ENCODE measurements around the gene SGK1. TPM values are rescaled to one million over a fixed set of nuclear protein-coding genes. Genes with fewer than 3 reads are reported as not detected.
"Not testable (repeated sequence)": the region's sequence is repeated elsewhere in the genome, so short reads cannot be mapped to it uniquely, and the experiment has no call there.

Gene SGK1
- total and polyA plus RNA-seq, 7 experiments from 2014 or later, result 6.9 to 443 (median 21.3) TPM

DNA sequence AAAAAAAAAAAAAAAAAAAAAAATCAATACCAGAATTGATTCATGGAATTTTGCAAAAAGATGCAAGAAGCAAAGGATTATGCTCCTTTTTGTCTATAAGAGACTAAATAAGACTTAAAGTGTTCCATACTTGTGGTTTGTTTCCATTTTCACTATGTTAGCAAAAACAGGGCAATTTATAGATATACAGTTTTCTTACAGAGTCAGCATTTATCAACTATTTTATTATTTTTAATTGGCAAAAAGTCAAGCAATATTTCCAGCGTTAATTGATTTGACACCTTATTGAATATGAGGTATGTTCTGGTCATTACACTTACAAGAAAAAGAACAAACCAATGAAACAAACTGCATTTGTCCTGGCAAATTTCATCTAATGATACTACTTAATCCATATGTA is 5.4 kb upstream of the SGK1 start:
- H3K36me3 ChIP-seq (ENCODE audit: control insufficient read depth in 2 of 3, insufficient read depth in 3 of 3, low read length in 3 of 3), result no peaks in the 10 kb centered on the region
- H3K27ac ChIP-seq (ENCODE audit: low read depth, low read length), result no peak overlapping the region
- ChIA-PET CTCF (no interaction called here), POLR2A (no interaction called here)
- H3K4me1 ChIP-seq (ENCODE audit: control insufficient read depth in 2 of 2, insufficient read depth in 2 of 2, low read length in 2 of 2), result peaks cover 0 to under 1% of the 10 kb centered on the region in 2 donors
- Mint-ChIP-seq H3K4me3 (no peak overlapping the region), H3K27ac (no peak overlapping the region), H3K36me3 (peaks cover 0 to 18% (median 3%) of the 10 kb centered on the region in 5 donors), H3K9me3 (peaks cover 2 to 23% (median 12%) of the 10 kb centered on the region in 11 donors), H3K4me1 (peaks cover under 1 to 8% (median 4%) of the 10 kb centered on the region in 7 donors), H3K27me3 (peaks cover 0 to 15% (median 8%) of the 10 kb centered on the region in 5 donors)
- ATAC-seq (no peak), DNase-seq (no peak)
- intact Hi-C loops (cut with micrococcal nuclease), result no loop called here
- no peaks in the 10 kb centered on the region for H3K27me3 ChIP-seq (ENCODE audit: control insufficient read depth in 2 of 2, insufficient read depth in 2 of 2, low read length in 2 of 2)
- H3K9me3 ChIP-seq (ENCODE audit: control insufficient read depth in 2 of 3, low read length in 3 of 3), result no peaks in the 10 kb centered on the region
- no peak overlapping the region for H3K4me3 ChIP-seq (ENCODE audit: low read length)

DNA sequence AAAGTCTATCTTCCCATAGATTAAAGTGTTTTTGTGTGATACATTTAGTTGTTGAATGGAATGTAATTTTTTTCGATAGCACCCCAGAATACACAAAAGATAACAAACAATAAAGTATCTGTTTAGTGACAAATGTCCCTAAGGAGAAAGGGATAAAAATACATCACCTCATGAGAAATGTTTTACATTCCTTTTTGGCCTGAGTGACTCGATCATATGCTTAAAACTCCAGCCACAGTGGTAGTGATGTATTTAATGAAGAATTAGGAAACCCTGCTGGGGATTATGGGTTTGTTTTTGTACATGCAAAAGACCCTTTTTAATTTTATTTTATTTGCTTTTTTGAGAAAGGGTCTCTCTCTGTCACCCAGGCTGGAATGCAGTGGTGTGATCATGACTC is 4.3 kb upstream of the SGK1 start:
- no peak overlapping the region for H3K27ac Mint-ChIP-seq
- CTCF ChIA-PET, result interaction anchor here (0.6 kb wide), 1 partner anchor 16 kb away, joined by 4 read pairs; no protein-coding TSS in a partner anchor
- POLR2A ChIA-PET, result no interaction called here

DNA sequence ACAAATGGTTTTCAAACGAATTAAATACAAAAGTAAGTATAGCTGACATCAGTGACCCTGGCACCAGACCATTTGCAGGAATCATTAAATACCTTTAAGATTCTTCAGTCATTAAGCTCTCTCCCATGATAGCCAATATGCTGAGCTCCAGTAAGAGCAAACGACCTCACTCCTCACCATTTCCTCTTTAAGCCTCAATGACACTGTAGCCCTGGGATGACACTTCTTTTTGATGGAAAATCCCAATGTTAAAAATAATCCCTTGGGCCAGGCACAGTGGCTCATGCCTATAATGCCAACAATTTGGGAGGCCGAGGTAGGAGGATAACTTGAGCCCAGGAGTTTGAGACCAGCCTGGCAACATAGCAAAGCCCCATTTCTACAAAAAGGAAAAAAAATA is 3.3 kb upstream of the SGK1 start:
- H3K27ac ChIP-seq (ENCODE audit: low read depth, low read length), result no peak overlapping the region
- no peaks in the 10 kb centered on the region for H3K9me3 ChIP-seq (ENCODE audit: control insufficient read depth in 2 of 3, low read length in 3 of 3)
- ChIA-PET POLR2A (interaction anchor here (0.6 to 1.0 kb wide), 2 partner anchors 123 to 144 kb away, joined by 3 read pairs; no protein-coding TSS in a partner anchor), CTCF (no interaction called here)
- Mint-ChIP-seq H3K9me3 (peaks cover 2 to 17% (median 8%) of the 10 kb centered on the region in 11 donors), H3K27me3 (peaks cover 0 to 35% (median 21%) of the 10 kb centered on the region in 5 donors), H3K4me1 (peaks cover 6 to 26% (median 19%) of the 10 kb centered on the region in 7 donors), H3K27ac (no peak overlapping the region), H3K4me3 (no peak overlapping the region), H3K36me3 (peaks cover 0 to 19% (median 2%) of the 10 kb centered on the region in 5 donors)
- DNase-seq (no peak), ATAC-seq (no peak)
- H3K4me1 ChIP-seq (ENCODE audit: control insufficient read depth in 2 of 2, insufficient read depth in 2 of 2, low read length in 2 of 2), result peaks cover 0 to 6% of the 10 kb centered on the region in 2 donors
- H3K27me3 ChIP-seq (ENCODE audit: control insufficient read depth in 2 of 2, insufficient read depth in 2 of 2, low read length in 2 of 2), result no peaks in the 10 kb centered on the region
- intact Hi-C loops (cut with micrococcal nuclease), result no loop called here
- H3K4me3 ChIP-seq (ENCODE audit: low read length), result no peak overlapping the region
- H3K36me3 ChIP-seq (ENCODE audit: control insufficient read depth in 2 of 3, insufficient read depth in 3 of 3, low read length in 3 of 3), result no peaks in the 10 kb centered on the region

More for the DNA sequence above, 4.3 kb upstream of the SGK1 start:
- H3K9me3 ChIP-seq (ENCODE audit: control insufficient read depth in 2 of 3, low read length in 3 of 3), result no peaks in the 10 kb centered on the region
- Mint-ChIP-seq H3K9me3 (peaks cover 2 to 23% (median 12%) of the 10 kb centered on the region in 11 donors), H3K4me1 (peaks cover 6 to 19% (median 12%) of the 10 kb centered on the region in 7 donors), H3K27me3 (peaks cover 0 to 26% (median 17%) of the 10 kb centered on the region in 5 donors), H3K36me3 (peaks cover 0 to 19% (median 3%) of the 10 kb centered on the region in 5 donors), H3K4me3 (no peak overlapping the region)
- no peaks in the 10 kb centered on the region for H3K36me3 ChIP-seq (ENCODE audit: control insufficient read depth in 2 of 3, insufficient read depth in 3 of 3, low read length in 3 of 3)
- H3K27ac ChIP-seq (ENCODE audit: low read depth, low read length), result no peak overlapping the region
- H3K4me3 ChIP-seq (ENCODE audit: low read length), result no peak overlapping the region
- intact Hi-C loops (cut with micrococcal nuclease), result no loop called here
- no peaks in the 10 kb centered on the region for H3K27me3 ChIP-seq (ENCODE audit: control insufficient read depth in 2 of 2, insufficient read depth in 2 of 2, low read length in 2 of 2)
- H3K4me1 ChIP-seq (ENCODE audit: control insufficient read depth in 2 of 2, insufficient read depth in 2 of 2, low read length in 2 of 2), result peaks cover 0 to 6% of the 10 kb centered on the region in 2 donors
- DNase-seq (no peak), ATAC-seq (no peak)

DNA sequence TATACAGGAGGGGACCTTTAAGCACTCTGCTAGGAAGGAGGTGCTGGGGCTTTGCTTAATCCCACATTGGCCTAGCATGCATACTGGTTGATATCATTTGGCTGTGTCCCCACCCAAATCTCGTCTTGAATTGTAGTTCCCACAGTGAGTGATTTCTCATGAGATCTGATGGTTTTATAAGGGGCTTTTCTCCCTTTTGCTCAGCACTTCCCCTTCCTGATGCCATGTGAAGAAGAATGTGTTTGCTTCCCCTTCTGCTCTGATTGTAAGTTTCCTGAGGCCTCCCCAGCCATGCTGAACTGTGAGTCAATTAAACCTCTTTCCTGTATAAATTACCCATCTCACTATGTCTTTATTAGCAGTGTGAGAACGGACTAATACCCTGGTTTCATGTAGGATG is 1.8 kb upstream of the SGK1 start:
- DNase-seq, result not testable (repeated sequence)

DNA sequence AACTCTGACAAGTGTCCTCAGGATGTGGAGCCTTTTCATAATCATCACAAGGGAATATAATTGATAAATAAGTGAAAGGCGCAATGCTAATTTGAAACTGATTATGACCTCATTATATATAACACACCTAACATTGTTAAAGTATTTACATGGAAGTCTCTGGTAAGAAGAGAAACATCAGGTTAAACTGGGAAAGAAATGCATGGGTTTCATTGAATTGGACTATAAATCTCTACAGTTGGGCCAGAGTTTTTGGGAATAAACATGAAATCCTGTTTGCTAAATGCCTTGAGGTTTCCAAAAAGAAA is 1.0 kb upstream of the SGK1 start:
- H3K27me3 ChIP-seq (ENCODE audit: control insufficient read depth in 2 of 2, insufficient read depth in 2 of 2, low read length in 2 of 2), result no peaks in the 10 kb centered on the region
- H3K27ac Mint-ChIP-seq, result no peak overlapping the region
- peaks cover 0 to 7% (median 0%) of the 10 kb centered on the region in 11 donors for H3K9me3 Mint-ChIP-seq
- H3K36me3 ChIP-seq (ENCODE audit: control insufficient read depth in 2 of 3, insufficient read depth in 3 of 3, low read length in 3 of 3), result no peaks in the 10 kb centered on the region
- intact Hi-C loops (cut with micrococcal nuclease), result loop anchor here (2.0 to 10.0 kb wide), 2 partner anchors 322 to 326 kb away; no protein-coding TSS in a partner anchor
- H3K36me3 Mint-ChIP-seq, result peaks cover 0 to 15% (median 0%) of the 10 kb centered on the region in 5 donors
- POLR2A ChIA-PET, result no interaction called here
- peak overlapping the region in 8 of 10 donors; percentile 17 to 99 (median 38) for H3K4me3 Mint-ChIP-seq
- H3K27me3 Mint-ChIP-seq, result peaks cover 0 to 47% (median 21%) of the 10 kb centered on the region in 5 donors
- CTCF ChIA-PET, result interaction anchor here (1.3 to 1.5 kb wide), 2 partner anchors 141 to 322 kb away, joined by 5 to 8 read pairs; no protein-coding TSS in a partner anchor
- H3K4me3 ChIP-seq (ENCODE audit: low read length), result no peak overlapping the region
- H3K27ac ChIP-seq (ENCODE audit: low read depth, low read length), result no peak overlapping the region
- no peak for ATAC-seq
- peaks cover 5 to 36% (median 27%) of the 10 kb centered on the region in 7 donors for H3K4me1 Mint-ChIP-seq
- no peak for DNase-seq
- H3K9me3 ChIP-seq (ENCODE audit: control insufficient read depth in 2 of 3, low read length in 3 of 3), result no peaks in the 10 kb centered on the region
- peaks cover 0 to 6% of the 10 kb centered on the region in 2 donors for H3K4me1 ChIP-seq (ENCODE audit: control insufficient read depth in 2 of 2, insufficient read depth in 2 of 2, low read length in 2 of 2)

More for the DNA sequence above, 1.8 kb upstream of the SGK1 start:
- H3K4me1 ChIP-seq (ENCODE audit: control insufficient read depth in 2 of 2, insufficient read depth in 2 of 2, low read length in 2 of 2); ATAC-seq; H3K9me3 Mint-ChIP-seq; H3K4me3 Mint-ChIP-seq; H3K27ac Mint-ChIP-seq; H3K27me3 ChIP-seq (ENCODE audit: control insufficient read depth in 2 of 2, insufficient read depth in 2 of 2, low read length in 2 of 2); CTCF ChIA-PET; H3K36me3 ChIP-seq (ENCODE audit: control insufficient read depth in 2 of 3, insufficient read depth in 3 of 3, low read length in 3 of 3); H3K4me3 ChIP-seq (ENCODE audit: low read length); H3K9me3 ChIP-seq (ENCODE audit: control insufficient read depth in 2 of 3, low read length in 3 of 3); H3K27ac ChIP-seq (ENCODE audit: low read depth, low read length): not testable (repeated sequence)
- intact Hi-C loops (cut with micrococcal nuclease), result loop anchor here (2.0 to 10.0 kb wide), 2 partner anchors 321 to 325 kb away; no protein-coding TSS in a partner anchor
- Mint-ChIP-seq H3K4me1 (peaks cover 5 to 34% (median 26%) of the 10 kb centered on the region in 7 donors), H3K27me3 (peaks cover 0 to 41% (median 21%) of the 10 kb centered on the region in 5 donors), H3K36me3 (peaks cover 0 to 15% (median 0%) of the 10 kb centered on the region in 5 donors)
- POLR2A ChIA-PET, result interaction anchor here (0.6 kb wide), 1 partner anchor 13 kb away, joined by 3 read pairs; no protein-coding TSS in a partner anchor

DNA sequence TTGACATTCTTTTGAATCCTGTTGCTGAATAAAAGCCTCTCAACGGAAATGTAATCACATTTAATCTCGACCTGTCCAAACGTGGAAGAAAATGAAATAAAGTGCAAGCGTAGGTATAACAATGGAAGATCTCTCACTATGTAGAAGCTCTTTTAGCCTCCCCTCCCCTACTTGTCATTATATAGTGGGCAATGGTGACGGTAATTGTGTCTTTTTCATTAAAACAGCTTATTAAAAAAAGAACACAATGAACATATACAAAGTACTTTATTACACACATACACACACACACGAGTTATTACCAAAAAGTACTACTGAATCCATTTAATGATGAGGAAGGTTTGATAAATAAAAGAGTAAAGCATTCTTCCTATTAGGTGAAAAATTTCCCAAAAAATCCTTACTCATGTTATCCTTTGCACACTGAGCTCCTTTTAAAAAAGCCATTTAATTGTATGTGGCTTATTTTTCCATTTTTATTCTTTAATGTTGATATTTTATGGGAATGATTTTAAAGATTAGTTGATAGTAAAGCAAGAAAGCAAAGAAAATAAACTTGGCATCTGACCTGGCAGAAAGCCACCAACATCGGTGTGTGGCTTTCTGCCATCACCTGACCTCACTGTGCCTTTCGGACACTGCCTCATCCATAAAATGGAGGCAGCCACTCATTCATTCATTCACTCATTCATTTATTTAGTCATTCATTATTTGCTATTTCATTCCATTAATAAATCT is 493 bp upstream of the SGK1 start:
- H3K27me3 Mint-ChIP-seq, result peaks cover 0 to 49% (median 21%) of the 10 kb centered on the region in 5 donors
- intact Hi-C loops (cut with micrococcal nuclease), result loop anchor here (2.0 to 10.0 kb wide), 2 partner anchors 322 to 326 kb away; no protein-coding TSS in a partner anchor
- Histone ChIP-seq H3K4me3 (ENCODE audit: low read length) (no peak overlapping the region), H3K4me1 (ENCODE audit: control insufficient read depth in 2 of 2, insufficient read depth in 2 of 2, low read length in 2 of 2) (peaks cover 0 to 6% of the 10 kb centered on the region in 2 donors), H3K36me3 (ENCODE audit: control insufficient read depth in 2 of 3, insufficient read depth in 3 of 3, low read length in 3 of 3) (no peaks in the 10 kb centered on the region), H3K27me3 (ENCODE audit: control insufficient read depth in 2 of 2, insufficient read depth in 2 of 2, low read length in 2 of 2) (no peaks in the 10 kb centered on the region), H3K9me3 (ENCODE audit: control insufficient read depth in 2 of 3, low read length in 3 of 3) (no peaks in the 10 kb centered on the region), H3K27ac (ENCODE audit: low read depth, low read length) (peak overlapping the region; percentile 37)
- peaks cover 0 to 15% (median 0%) of the 10 kb centered on the region in 5 donors for H3K36me3 Mint-ChIP-seq
- peaks cover 0 to 7% (median 0%) of the 10 kb centered on the region in 11 donors for H3K9me3 Mint-ChIP-seq
- H3K4me1 Mint-ChIP-seq, result peaks cover 2 to 41% (median 26%) of the 10 kb centered on the region in 7 donors
- POLR2A ChIA-PET, result interaction anchor here (0.6 to 1.8 kb wide), 4 partner anchors 12 to 141 kb away, joined by 3 to 7 read pairs (median 4); no protein-coding TSS in a partner anchor
- peak overlapping the region; percentile 85 to 99 (median 91) for H3K4me3 Mint-ChIP-seq
- no peak for DNase-seq
- CTCF ChIA-PET, result interaction anchor here (0.6 to 1.5 kb wide), 4 partner anchors 38 to 322 kb away, joined by 3 to 8 read pairs (median 4); no protein-coding TSS in a partner anchor
- H3K27ac Mint-ChIP-seq, result peak overlapping the region in 4 of 9 donors; percentile 60 to 84 (median 77)
- no peak for ATAC-seq
